NCI-H146 treated with DMSO at 0.1 percent for 48 hours (cell line): ENCODE data around the gene YKT6.

Experiments used
- DNase-seq: peaks from one replicate; lab custom pipeline; 2025; ENCODE audit not compliant: unreplicated experiment; lab: John Stamatoyannopoulos, UW

YKT6 gene

DNA sequence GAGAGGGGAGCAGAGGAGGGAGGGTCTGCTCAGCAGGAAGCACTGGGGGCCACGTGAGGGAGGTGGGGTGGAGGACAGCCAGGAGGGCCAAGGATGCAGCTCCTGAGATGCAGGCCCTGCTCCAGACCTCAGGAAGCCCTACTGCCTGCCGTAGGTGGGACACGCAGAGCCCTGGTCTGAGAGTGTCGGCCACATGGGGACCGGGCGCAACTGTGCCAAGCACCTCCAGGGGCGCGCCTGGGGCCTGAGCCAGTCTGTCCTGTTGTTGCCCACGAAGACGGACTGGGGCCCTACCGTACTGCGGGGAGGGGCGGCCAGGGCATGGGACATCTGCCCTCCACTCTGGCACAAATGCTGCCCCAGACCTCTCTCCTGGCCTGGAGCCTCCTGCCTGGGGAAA is 31.6 kb downstream of the YKT6 start:
- no peak for DNase-seq

- DNase-seq, result no peak
Observed at GRCh38 chr7:44232901-44233715, 32.3 kb downstream of the YKT6 start.

GRCh38 chr7:44235066-44235465 is 34.3 kb downstream of the YKT6 start:
- no peak for DNase-seq

DNA sequence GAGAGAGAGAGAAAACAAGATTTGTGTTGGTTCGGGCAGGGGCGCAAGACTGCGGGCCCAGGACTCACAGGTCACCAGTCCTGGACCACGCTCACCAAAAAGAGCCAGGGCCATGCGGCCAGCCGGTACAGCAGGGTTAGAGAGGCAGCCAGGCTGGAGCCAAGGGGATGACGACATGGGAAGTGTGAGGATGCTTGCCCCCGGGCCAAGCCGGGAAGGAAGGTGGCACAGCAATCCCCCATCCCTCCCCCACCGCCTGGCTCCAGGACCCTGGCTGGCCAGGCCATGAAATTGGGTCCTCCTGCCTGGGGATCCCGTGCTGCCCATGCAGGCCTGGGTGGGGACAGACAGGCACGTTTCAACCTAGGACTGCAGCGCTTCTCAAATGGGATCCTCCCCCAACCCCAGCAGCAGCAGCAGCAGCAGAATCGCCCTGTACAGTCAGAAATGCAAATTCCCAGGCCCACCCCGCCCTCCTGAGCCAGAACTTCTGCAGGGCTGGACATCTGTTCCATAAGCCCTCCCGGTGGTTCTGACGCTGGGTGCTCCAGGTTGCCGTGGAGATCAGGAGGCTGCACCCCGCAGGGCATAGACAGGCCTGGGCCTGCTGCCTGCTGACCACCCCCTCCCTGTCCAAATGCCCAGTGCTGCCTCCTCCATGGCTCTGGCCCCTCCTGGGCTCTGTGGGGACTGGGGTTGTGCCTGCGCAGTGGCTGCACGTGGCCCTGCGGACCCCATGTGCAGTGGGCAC is 35.0 kb downstream of the YKT6 start:
- DNase-seq, result peak; percentile 93

GRCh38 chr7:44236333-44236728 is 35.6 kb downstream of the YKT6 start:
- DNase-seq, result no peak

- no peak for DNase-seq
Observed at GRCh38 chr7:44237696-44238095, 36.9 kb downstream of the YKT6 start.

DNA sequence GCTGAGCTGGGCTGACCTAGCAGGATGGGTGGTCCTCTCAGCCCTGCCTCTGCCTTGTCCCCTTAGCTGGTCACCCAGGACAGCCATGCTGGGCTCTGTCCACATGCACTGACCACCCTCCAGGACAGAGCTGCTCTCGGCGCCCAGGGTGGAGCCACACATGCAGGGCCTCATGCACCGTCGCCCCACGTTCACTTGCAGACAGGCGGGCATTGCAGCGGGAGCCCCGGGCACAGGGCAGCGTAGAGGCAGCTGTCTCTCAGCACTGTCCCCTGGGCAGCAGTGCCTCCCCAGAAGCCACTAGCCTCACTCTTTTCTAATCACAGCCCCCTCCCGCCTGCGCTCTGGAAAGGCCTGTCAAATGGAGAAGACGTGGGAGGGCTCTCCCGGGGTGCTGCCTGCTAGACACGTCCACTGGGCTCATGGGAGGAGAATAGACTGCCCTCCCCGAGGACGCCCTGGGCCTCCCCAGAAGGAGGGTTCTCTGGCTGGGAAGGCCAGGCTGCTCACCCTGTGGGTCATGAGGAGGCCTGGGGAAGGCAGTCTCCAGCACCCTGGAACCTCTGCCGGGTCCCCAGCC is 37.4 kb downstream of the YKT6 start:
- no peak for DNase-seq

DNA sequence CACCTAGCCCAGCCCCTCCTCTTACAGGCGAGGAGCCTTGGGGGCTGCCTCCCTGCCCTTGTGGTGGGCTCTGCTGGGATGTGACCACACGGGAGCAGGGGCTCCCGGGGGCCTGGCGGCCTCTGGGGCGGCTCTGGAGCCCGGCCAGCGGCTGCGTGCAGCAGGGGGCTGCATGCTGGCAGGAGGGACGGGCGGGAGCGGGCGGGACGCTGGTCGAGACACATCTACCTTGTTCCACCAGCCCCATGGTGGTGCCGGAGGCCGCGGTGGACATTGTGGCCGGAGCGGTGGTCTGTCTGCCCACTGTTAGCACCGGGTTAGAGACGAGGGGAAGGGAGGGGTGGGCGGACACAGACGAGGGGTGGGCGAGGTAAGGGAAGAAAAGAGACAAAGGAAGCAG is 38.6 kb downstream of the YKT6 start:
- no peak for DNase-seq

- no peak for DNase-seq
Observed at GRCh38 chr7:44240376-44240775, 39.6 kb downstream of the YKT6 start.

- peak; percentile 6 for DNase-seq
Observed at GRCh38 chr7:44240983-44241510, 40.3 kb downstream of the YKT6 start.

DNA sequence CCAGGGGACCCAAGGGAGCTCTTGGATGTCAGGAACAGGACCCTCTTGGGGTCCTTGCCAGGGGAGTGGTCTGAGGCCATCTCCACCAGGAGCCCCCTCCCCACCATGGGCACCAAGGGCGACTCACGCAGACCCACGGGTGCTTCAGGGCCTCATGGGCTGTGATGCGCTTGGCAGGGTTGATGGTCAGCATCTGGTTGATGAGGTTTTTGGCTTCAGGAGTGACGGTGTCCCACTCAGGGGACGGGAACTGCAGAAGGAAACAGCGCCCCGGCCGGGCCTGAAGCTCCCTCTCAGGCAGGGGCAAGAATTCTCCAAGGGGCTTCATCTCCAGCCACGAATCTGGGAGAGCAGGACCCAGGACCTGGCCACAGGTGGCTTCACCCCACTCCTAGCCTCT is 41.3 kb downstream of the YKT6 start:
- DNase-seq, result no peak

- DNase-seq, result no peak
Observed at GRCh38 chr7:44244282-44244681, 43.5 kb downstream of the YKT6 start.

- no peak for DNase-seq
Observed at GRCh38 chr7:44246396-44247113, 45.8 kb downstream of the YKT6 start.

DNA sequence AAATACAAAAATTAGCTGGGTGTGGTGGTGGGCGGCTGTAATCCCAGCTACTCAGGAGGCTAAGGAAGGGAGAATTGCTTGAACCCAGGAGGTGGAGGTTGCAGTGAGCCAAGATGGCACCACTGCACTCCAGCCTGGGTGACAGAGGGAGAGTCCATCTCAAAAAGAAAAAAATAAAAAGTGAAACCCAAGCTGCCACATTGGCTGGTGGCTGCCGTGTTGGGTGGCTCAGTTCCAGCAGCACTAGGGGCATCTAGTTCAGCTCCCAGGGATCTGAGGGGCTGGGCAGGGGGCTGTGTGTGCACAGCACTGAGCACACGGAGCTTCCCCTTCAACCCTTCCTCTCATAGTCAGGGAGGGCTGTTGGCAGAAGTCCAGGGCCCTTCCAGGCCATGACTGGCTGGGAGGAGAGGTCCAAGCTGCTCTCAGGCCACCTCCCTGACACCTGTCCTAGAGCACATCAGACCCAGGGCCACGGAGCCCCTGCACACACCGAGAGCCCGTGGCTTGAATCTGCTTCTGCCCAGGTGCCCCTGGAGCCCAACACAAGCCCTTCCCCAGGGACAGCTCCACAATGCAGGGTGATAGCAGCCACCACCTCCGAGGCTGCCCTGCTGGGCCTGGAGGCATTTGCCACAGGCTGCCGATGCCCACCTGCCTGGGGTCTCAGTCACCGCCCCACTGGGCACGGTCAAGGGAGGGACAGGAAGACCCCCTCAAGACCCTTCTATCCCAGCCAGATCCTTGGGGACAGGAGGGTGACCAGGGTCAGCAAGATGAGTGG is 47.3 kb downstream of the YKT6 start:
- DNase-seq, result no peak

GRCh38 chr7:44249639-44250234 is 49.0 kb downstream of the YKT6 start:
- no peak for DNase-seq

DNA sequence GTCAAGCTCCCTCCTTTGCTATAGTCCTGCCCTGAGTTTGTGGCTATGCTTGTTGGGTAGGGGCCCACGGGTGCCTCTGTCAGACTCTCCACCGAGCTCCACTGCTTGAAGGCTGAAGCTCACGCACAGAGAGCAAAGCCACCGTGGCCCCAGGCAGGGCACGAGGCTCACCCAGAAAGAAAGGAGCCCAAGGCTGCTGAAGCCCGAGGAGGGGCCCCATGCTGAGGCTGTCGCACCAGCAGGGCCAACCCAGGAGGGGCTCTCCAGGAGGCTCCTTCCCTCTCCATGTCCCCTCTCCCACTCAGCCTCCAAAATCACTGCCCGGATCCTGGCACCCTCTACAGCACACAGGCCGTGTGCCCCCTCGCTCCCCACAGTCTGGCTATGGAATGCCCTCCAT is 50.5 kb downstream of the YKT6 start:
- DNase-seq, result no peak

DNA sequence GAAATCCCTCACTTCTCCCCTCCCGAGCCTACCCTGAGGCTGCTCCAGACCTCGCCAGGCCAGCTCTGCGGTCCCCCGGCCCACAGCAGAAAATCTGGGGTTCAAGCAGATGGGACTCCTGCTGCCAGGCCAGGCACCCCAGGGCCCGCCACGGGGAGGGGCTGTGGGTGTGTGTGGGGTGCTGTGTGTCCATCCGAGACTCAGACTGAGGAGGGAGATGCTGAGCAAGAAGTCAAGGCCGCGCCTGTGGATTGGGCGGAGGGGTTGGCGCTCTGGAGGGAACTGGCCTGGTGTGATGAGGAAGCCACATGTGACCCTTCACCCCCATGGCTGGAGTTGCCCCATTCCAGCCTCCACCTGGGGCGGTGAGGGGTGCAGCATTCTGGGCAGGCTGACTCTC is 51.1 kb downstream of the YKT6 start:
- DNase-seq, result no peak

DNA sequence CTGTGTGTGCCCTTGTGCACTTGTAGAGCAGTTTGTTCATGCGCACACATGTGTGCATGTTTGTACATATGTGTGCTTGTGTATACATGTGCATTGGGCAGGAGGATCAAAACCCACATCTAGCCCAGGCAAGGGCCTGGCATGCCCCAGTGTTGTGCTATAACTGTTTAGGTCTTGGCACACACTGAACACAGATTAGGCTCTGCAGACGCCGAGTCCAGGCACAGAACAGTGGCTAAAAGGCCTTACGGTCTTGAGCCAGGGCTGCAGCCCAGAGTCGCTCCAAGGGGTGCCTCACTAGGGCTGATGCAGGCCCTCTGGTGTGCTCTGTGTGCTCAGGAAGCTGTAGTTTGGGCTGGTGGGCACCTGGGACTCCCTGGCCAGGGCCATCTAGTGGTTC is 55.7 kb downstream of the YKT6 start:
- DNase-seq, result no peak

- no peak for DNase-seq
Observed at GRCh38 chr7:44257213-44257612, 56.4 kb downstream of the YKT6 start.
